Measurements from ENCODE around the gene KIF11. TPM values are rescaled to one million over a fixed set of nuclear protein-coding genes. Genes with fewer than 3 reads are reported as not detected.

The KIF11 gene
- total RNA-seq, 4 donors from 2014 or later = 2.6 to 4.4 (median 3.6) TPM

DNA sequence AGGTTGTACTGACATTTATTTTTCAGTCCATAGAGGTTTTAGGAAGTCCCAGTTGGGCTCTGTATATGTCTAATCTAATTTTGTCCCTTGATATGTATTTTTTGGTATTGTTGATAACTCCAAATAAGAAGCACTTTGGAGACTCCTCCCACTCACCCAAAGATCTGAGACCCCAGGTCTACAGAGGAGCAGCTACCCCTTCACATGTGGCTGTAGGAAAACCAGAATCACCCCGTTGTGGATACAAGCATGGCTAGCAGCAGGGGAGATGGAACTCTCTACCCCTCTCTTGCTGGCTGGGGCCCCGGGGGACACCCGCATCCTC is 106.2 kb downstream of the KIF11 start:
- DNase-seq (ENCODE audit: low spot score in 2 of 2) = no peak
- intact Hi-C loops (cut with DNase I; ENCODE audit: low total_unique reads) = no loop called here
- WGBS, 2 donors = 0 to 8% methylated on average over 3 of the region's 3 CpGs
- peak overlapping the region; percentile 18 for H3K4me3 ChIP-seq (ENCODE audit: low read depth, poor library complexity, severe bottlenecking)
- TF ChIP-seq POLR2A (IDR thresholded peaks at IDR 0.05) = no peak
- TF ChIP-seq CTCF (IDR thresholded peaks at IDR 0.05) = no peak

- WGBS, 2 donors = 2% methylated on average over 31 to 32 of the region's 32 CpGs
- intact Hi-C loops (cut with DNase I; ENCODE audit: low total_unique reads) = no loop called here
- DNase-seq (ENCODE audit: low spot score in 2 of 2) = peak in 1 of 2 donors; percentile 88
- no peak for TF ChIP-seq CTCF (IDR thresholded peaks at IDR 0.05)
- TF ChIP-seq POLR2A (IDR thresholded peaks at IDR 0.05) = no peak
- peak overlapping the region; percentile 18 for H3K4me3 ChIP-seq (ENCODE audit: low read depth, poor library complexity, severe bottlenecking)
These were observed 106.8 kb downstream of the KIF11 start for GRCh38 chr10:92699518-92700381.

DNA sequence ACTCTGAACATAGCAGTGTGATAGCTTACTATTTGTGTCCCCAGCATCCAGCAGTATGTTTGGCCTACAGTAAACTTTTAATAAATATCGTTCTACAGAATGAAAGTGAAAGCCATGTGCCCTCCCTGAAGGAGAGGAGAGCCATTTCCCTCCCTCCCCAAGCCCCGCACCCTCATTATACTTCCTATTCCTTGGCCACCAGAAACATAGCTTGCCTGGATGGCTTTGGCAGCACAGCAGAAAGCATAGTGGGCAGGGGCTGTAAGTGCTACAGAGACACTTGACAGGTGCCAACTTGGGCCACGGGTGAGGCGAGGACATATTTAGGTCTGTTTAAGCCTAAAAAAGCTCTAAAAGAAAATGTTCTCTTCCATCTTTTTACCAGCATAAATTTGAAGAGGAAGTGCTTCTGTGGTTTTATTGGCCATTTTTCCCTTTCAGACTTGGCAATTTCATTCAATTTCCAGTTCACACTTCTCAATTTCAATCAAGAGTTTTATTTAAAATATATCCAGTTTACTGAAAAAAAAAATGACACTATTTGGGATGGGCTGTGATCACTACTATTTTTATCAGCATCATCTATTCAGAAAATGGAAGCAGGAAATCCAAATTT is 109.5 kb downstream of the KIF11 start:
- no peak overlapping the region for H3K4me3 ChIP-seq (ENCODE audit: low read depth, poor library complexity, severe bottlenecking)
- TF ChIP-seq POLR2A (IDR thresholded peaks at IDR 0.05) = no peak
- no peak for TF ChIP-seq CTCF (IDR thresholded peaks at IDR 0.05)
- no peak for DNase-seq (ENCODE audit: low spot score in 2 of 2)
- intact Hi-C loops (cut with DNase I; ENCODE audit: low total_unique reads) = no loop called here
- WGBS, 2 donors = 69 to 80% methylated on average over 4 of the region's 4 CpGs

Other genes starting within 250 kb of the KIF11 start
- gene IDE, start 19.0 kb upstream of the KIF11 start, total RNA-seq = 100 to 1,000 TPM; 189 to 443 (median 287) TPM
- gene HHEX, start 96.8 kb downstream of the KIF11 start, total RNA-seq = 1 to 10 TPM; 1.0 to 3.8 (median 2.7) TPM